Right renal pelvis (tissue), 4 donors: ENCODE results near the gene MPO. TPM values are rescaled to one million over a fixed set of nuclear protein-coding genes. Genes with fewer than 3 reads are reported as not detected.
A peak's percentile ranks its signal among the peaks of the same experiment; 100 is the strongest.

Source experiments
- DNase-seq, 4 donors: peaks; one replicate each; pipeline ENCODE4 v3.0.0-alpha.2; 2013; ENCODE audit warnings: low read depth in 4 of 4, low spot score in 3 of 4, missing footprints in 1 of 4
- polyA plus RNA-seq, 4 donors: library from polyadenylated mRNA; unstranded; fragments of 120-200 nt; gene quantifications; one replicate each; pipeline ENCODE4 v1.2.1, GENCODE V29; 2013; ENCODE audit not compliant: insufficient read length in 4 of 4

MPO gene
- polyA plus RNA-seq = 1 to 10 TPM; 1.9 to 6.6 (median 4.9) TPM

- DNase-seq = no peak
These were observed at the start of gene MPO for GRCh38 chr17:58280480-58281217. TSS of gene MPO (minus strand) at chr17:58280935. CDS start at chr17:58280758, 177 bp downstream.

- DNase-seq = no peak
These were observed 49.2 kb upstream of the MPO start for GRCh38 chr17:58329810-58330537.

- no peak for DNase-seq
These were observed 48.5 kb upstream of the MPO start for GRCh38 chr17:58329035-58329809.

GRCh38 chr17:58328195-58329034 is 47.7 kb upstream of the MPO start, which contains the start of gene TSPOAP1:
TSS of gene TSPOAP1 (minus strand) at chr17:58328795. CDS start at chr17:58327920, 875 bp downstream.
- no peak for DNase-seq

- no peak for DNase-seq
These were observed 46.8 kb upstream of the MPO start for GRCh38 chr17:58327363-58328194.

- DNase-seq = no peak
These were observed 46.1 kb upstream of the MPO start for GRCh38 chr17:58326609-58327362.

GRCh38 chr17:58325976-58326468 is 45.3 kb upstream of the MPO start:
- DNase-seq = no peak

GRCh38 chr17:58325289-58325726 is 44.6 kb upstream of the MPO start:
- DNase-seq = no peak

- DNase-seq = peak in 1 of 4 donors; percentile 43
These were observed 43.9 kb upstream of the MPO start for GRCh38 chr17:58324409-58325288.

GRCh38 chr17:58324056-58324408 is 43.3 kb upstream of the MPO start:
- DNase-seq = no peak

GRCh38 chr17:58323366-58324055 is 42.8 kb upstream of the MPO start:
- no peak for DNase-seq

GRCh38 chr17:58322581-58323185 is 41.9 kb upstream of the MPO start:
- DNase-seq = no peak

GRCh38 chr17:58321571-58322525 is 41.1 kb upstream of the MPO start:
- no peak for DNase-seq

- DNase-seq = no peak
These were observed 40.0 kb upstream of the MPO start for GRCh38 chr17:58320570-58321323.

GRCh38 chr17:58320163-58320558 is 39.4 kb upstream of the MPO start:
- DNase-seq = no peak
